ENCODE data around the gene PIGL.

DNA sequence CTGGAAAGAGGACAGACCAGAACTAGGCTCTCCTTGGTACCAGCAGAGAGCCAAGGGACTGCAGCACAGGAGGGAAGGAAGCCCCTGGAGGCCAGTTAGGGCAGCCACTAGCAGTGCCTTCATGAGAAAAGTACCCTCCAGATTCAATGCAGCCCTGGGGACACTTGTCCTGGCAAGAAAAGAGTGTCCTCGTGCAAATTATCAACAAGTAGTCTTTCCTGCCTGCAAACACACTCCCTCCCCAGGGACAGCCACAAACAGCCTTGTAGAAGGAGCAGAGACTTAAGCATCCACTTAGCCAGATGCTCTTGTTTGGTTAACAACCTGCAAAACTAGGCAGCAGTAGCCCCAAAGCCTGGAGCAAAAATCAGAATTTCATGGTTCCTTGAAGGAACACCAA is 112.0 kb downstream of the PIGL start:
- TF ChIP-seq, protein P1, sequence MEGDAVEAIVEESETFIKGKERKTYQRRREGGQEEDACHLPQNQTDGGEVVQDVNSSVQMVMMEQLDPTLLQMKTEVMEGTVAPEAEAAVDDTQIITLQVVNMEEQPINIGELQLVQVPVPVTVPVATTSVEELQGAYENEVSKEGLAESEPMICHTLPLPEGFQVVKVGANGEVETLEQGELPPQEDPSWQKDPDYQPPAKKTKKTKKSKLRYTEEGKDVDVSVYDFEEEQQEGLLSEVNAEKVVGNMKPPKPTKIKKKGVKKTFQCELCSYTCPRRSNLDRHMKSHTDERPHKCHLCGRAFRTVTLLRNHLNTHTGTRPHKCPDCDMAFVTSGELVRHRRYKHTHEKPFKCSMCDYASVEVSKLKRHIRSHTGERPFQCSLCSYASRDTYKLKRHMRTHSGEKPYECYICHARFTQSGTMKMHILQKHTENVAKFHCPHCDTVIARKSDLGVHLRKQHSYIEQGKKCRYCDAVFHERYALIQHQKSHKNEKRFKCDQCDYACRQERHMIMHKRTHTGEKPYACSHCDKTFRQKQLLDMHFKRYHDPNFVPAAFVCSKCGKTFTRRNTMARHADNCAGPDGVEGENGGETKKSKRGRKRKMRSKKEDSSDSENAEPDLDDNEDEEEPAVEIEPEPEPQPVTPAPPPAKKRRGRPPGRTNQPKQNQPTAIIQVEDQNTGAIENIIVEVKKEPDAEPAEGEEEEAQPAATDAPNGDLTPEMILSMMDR (IDR thresholded peaks at IDR 0.05): no peak
- TF ChIP-seq EP300 (IDR thresholded peaks at IDR 0.05; ENCODE audit: low read depth) (no peak), POLR2A (IDR thresholded peaks at IDR 0.05) (no peak), POLR2AphosphoS5 (IDR thresholded peaks at IDR 0.05) (no peak)

Measured in transverse colon (tissue), 4 donors.